OCI-LY1 (cell line): ENCODE results near the gene TMEM184A.

Source experiments
- H2AFZ ChIP-seq: fragments of 200-600 bp; sonication (generic), shearing (Covaris generic); 2 replicates; pipeline ENCODE4 v1.6.0; 2014; ENCODE audit warnings: antibody characterized with exemption, mild to moderate bottlenecking, low read length
- H3F3A ChIP-seq: fragments of 200-600 bp; sonication (generic), shearing (Covaris generic); 2 replicates; pipeline ENCODE4 v1.6.0; 2014; ENCODE audit warnings: mild to moderate bottlenecking, antibody characterized with exemption, low read length, moderate library complexity; ENCODE audit not compliant: insufficient read depth
- H3K27ac ChIP-seq: fragments of 200-600 bp; sonication (generic); 2 replicates; pipeline ENCODE4 v1.5.1; 2014; ENCODE audit warnings: low read length, mixed run types, mild to moderate bottlenecking, low read depth; ENCODE audit not compliant: poor library complexity, severe bottlenecking
- H3K27me3 ChIP-seq: fragments of 200-600 bp; sonication (generic); 2 replicates; pipeline ENCODE4 v1.6.0; 2014; ENCODE audit warnings: antibody characterized with exemption, mild to moderate bottlenecking, low read length, moderate library complexity; ENCODE audit not compliant: insufficient read depth
- H3K36me3 ChIP-seq: fragments of 200-600 bp; sonication (generic); 2 replicates; pipeline ENCODE4 v1.6.1; 2014; ENCODE audit warnings: mild to moderate bottlenecking, antibody characterized with exemption, low read length, moderate library complexity, mixed read lengths; ENCODE audit not compliant: insufficient read depth
- H3K4me1 ChIP-seq: fragments of 200-600 bp; sonication (generic); 2 replicates; pipeline ENCODE4 v1.5.1; 2014; ENCODE audit warnings: mild to moderate bottlenecking, low read length, moderate library complexity; ENCODE audit not compliant: insufficient read depth, severe bottlenecking
- H3K4me2 ChIP-seq: fragments of 200-600 bp; sonication (generic), shearing (Covaris generic); 2 replicates; pipeline ENCODE4 v1.6.1; 2014; ENCODE audit warnings: low read length
- H3K4me3 ChIP-seq: fragments of 200-600 bp; sonication (generic); 2 replicates; pipeline ENCODE4 v1.5.1; 2014; ENCODE audit warnings: low read length, low read depth, mild to moderate bottlenecking, mixed read lengths; ENCODE audit not compliant: poor library complexity, severe bottlenecking
- H3K79me2 ChIP-seq: fragments of 200-600 bp; shearing (Covaris generic); 2 replicates; pipeline ENCODE4 v1.6.1; 2016; ENCODE audit warnings: mixed run types, low read length, mixed read lengths; ENCODE audit not compliant: insufficient read depth
- H3K9ac ChIP-seq: fragments of 200-600 bp; sonication (generic), shearing (Covaris generic); 2 replicates; pipeline ENCODE4 v1.6.1; 2014; ENCODE audit warnings: mild to moderate bottlenecking, low read length, mixed read lengths
- H3K9me2 ChIP-seq: fragments of 200-600 bp; sonication (generic), shearing (Covaris generic); 2 replicates; pipeline ENCODE4 v1.6.1; 2014; ENCODE audit warnings: low read depth, mild to moderate bottlenecking, low read length, mixed read lengths
- H3K9me3 ChIP-seq: fragments of 200-600 bp; shearing (Covaris generic); 2 replicates; pipeline ENCODE4 v1.6.1; 2014; ENCODE audit warnings: low read length, mixed read lengths
- H4K20me1 ChIP-seq: fragments of 200-600 bp; sonication (generic), shearing (Covaris generic); 2 replicates; pipeline ENCODE4 v1.6.0; 2016; ENCODE audit warnings: mild to moderate bottlenecking, low read length; ENCODE audit not compliant: insufficient read depth
- CTCF ChIP-seq: fragments of 200-600 bp; sonication (generic), shearing (Covaris generic); IDR thresholded peaks from 2 replicates; pipeline ENCODE4 v1.5.1; 2017; ENCODE audit warnings: mild to moderate bottlenecking, antibody characterized with exemption, low read length, moderate library complexity, mixed read lengths
- EZH2 ChIP-seq: fragments of 200-600 bp; sonication (generic), shearing (Covaris generic); IDR thresholded peaks from 2 replicates; pipeline ENCODE4 v1.8.0; 2017; ENCODE audit warnings: borderline replicate concordance, mixed run types, mild to moderate bottlenecking, antibody characterized with exemption, low read length, moderate library complexity, mixed read lengths

TMEM184A gene

GRCh38 chr7:1538544-1539180 lies 17.3 kb downstream of the TMEM184A start:
- TF ChIP-seq CTCF (no peak), EZH2 (no peak)
- no peaks in the 10 kb centered on the region for H3K9me3 ChIP-seq
- H4K20me1 ChIP-seq, result no peaks in the 10 kb centered on the region
- H2AFZ ChIP-seq, result no peak overlapping the region
- no peaks in the 10 kb centered on the region for H3K27me3 ChIP-seq
- no peak overlapping the region for H3K9ac ChIP-seq
- H3F3A ChIP-seq, result no peaks in the 10 kb centered on the region
- no peaks in the 10 kb centered on the region for H3K79me2 ChIP-seq
- H3K36me3 ChIP-seq, result peaks cover 43% of the 10 kb centered on the region
- no peak overlapping the region for H3K4me3 ChIP-seq
- peaks cover 6% of the 10 kb centered on the region for H3K4me1 ChIP-seq
- no peaks in the 10 kb centered on the region for H3K9me2 ChIP-seq
- no peak overlapping the region for H3K4me2 ChIP-seq
- no peak overlapping the region for H3K27ac ChIP-seq

GRCh38 chr7:1537535-1538412 lies 18.2 kb downstream of the TMEM184A start:
- H3K4me3 ChIP-seq, result no peak overlapping the region

More at GRCh38 chr7:1537535-1538412, 18.2 kb downstream of the TMEM184A start:
- H4K20me1 ChIP-seq, result no peaks in the 10 kb centered on the region
- peaks cover 14% of the 10 kb centered on the region for H3K4me1 ChIP-seq
- H3K27me3 ChIP-seq, result no peaks in the 10 kb centered on the region
- no peaks in the 10 kb centered on the region for H3F3A ChIP-seq
- H3K9me2 ChIP-seq, result no peaks in the 10 kb centered on the region
- no peak overlapping the region for H2AFZ ChIP-seq
- H3K36me3 ChIP-seq, result peaks cover 36% of the 10 kb centered on the region
- H3K9me3 ChIP-seq, result no peaks in the 10 kb centered on the region
- H3K79me2 ChIP-seq, result no peaks in the 10 kb centered on the region
- no peak overlapping the region for H3K4me2 ChIP-seq
- H3K27ac ChIP-seq, result no peak overlapping the region
- no peak overlapping the region for H3K9ac ChIP-seq
- TF ChIP-seq EZH2 (no peak), CTCF (no peak)
